Gastrocnemius medialis (tissue), 4 donors: ENCODE results near the gene LDLRAD3.

Experiments used
- POLR2A ChIP-seq, 2 donors: fragments of 450-650 bp; IDR thresholded peaks; one replicate each; pipeline ENCODE4 v1.6.1; 2017; ENCODE audit warnings: antibody characterized with exemption in 2 of 2, mild to moderate bottlenecking in 2 of 2, moderate library complexity in 2 of 2
- TF ChIP-seq, protein P1 (sequence below), 5 experiments: fragments of 450-650 bp in 3 of 5; fragments of 200-600 bp in 2 of 5; sonication (generic) in 2 of 5; IDR thresholded peaks in 4 of 5; conservative IDR thresholded peaks in 1 of 5; 1 replicate in 4 of 5; 2 replicates in 1 of 5; pipeline ENCODE4 v1.5.1; 2016 to 2019; ENCODE audit warnings: antibody characterized with exemption in 5 of 5, mild to moderate bottlenecking in 3 of 5, moderate library complexity in 3 of 5

DNA sequence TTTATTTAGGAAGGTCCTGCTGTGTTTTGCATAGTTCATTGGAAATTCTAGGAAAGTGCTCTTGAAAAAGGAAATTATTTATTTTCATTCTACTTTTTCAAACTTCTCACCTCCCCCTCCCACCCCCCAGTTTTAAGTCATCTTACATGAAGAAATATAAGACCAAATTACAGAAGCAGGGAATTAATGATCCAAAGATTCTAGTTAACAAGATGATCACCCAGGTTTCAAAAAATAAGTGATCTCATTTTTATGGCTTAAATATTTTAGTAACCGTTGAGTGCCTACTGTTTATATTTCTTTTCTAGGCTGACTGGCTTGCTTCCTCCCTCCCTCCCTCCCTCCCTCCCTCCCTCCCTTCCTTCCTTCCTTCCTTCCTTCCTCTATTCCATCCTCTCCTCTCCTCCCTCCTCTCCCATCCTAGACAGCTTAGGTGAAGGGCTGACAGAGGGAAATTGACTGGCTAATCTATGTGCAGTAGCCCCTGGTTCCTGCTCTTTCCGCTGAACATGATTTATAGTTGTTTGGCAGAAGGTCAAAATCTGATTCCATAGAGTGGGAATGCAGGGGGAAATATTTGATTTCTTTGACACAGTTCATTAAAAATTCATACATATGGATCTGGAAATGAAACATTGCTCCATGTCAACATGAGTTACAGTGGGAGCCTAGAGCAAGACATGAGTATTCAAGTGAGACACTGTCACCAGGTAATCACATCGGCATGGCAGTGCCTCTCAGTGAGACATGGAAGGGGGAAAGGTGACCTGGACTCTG lies 221.9 kb downstream of the LDLRAD3 start:
- TF ChIP-seq, protein P1, sequence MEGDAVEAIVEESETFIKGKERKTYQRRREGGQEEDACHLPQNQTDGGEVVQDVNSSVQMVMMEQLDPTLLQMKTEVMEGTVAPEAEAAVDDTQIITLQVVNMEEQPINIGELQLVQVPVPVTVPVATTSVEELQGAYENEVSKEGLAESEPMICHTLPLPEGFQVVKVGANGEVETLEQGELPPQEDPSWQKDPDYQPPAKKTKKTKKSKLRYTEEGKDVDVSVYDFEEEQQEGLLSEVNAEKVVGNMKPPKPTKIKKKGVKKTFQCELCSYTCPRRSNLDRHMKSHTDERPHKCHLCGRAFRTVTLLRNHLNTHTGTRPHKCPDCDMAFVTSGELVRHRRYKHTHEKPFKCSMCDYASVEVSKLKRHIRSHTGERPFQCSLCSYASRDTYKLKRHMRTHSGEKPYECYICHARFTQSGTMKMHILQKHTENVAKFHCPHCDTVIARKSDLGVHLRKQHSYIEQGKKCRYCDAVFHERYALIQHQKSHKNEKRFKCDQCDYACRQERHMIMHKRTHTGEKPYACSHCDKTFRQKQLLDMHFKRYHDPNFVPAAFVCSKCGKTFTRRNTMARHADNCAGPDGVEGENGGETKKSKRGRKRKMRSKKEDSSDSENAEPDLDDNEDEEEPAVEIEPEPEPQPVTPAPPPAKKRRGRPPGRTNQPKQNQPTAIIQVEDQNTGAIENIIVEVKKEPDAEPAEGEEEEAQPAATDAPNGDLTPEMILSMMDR (IDR thresholded peaks at IDR 0.05 in 4 of 5, conservative IDR thresholded peaks at IDR 0.05 in 1 of 5) = no peak
- TF ChIP-seq POLR2A (IDR thresholded peaks at IDR 0.05) = no peak
